Stimulated activated effector memory CD8-positive, alpha-beta T cell treated with anti-CD3 and anti-CD28 coated beads, Interleukin-12 subunit alpha, Interleukin-12 subunit beta, amount 100 ng/mL, for 72 hours (primary cell): ENCODE data around the gene PGF.

Experiments
- ATAC-seq: fragments of 150-1000 bp; cut with Tn5 transposase; 2 replicates; pipeline ENCODE4 v1.10.0; 2021
- DNase-seq, 2 donors: peaks; one replicate each; pipeline ENCODE4 v3.0.0; 2021 to 2022; ENCODE audit warnings: low spot score in 2 of 2
- H3K27ac Mint-ChIP-seq: one replicate; pipeline ENCODE4 v1.8.0; 2022; ENCODE audit warnings: mild to moderate bottlenecking, mixed read lengths
- H3K36me3 Mint-ChIP-seq: one replicate; pipeline ENCODE4 v1.8.0; 2022; ENCODE audit warnings: mild to moderate bottlenecking, mixed read lengths
- H3K4me1 Mint-ChIP-seq: one replicate; pipeline ENCODE4 v1.8.0; 2022; ENCODE audit warnings: mixed read lengths
- H3K4me3 Mint-ChIP-seq: one replicate; pipeline ENCODE4 v1.8.0; 2022; ENCODE audit warnings: mild to moderate bottlenecking, mixed read lengths
- H3K9me3 Mint-ChIP-seq: one replicate; pipeline ENCODE4 v1.8.0; 2022; ENCODE audit warnings: mixed read lengths

The PGF gene

GRCh38 chr14:74912801-74913200 lies 42.6 kb downstream of the PGF start:
- DNase-seq (no peak), ATAC-seq (no peak)
- Mint-ChIP-seq H3K9me3 (no peaks in the 10 kb centered on the region), H3K4me1 (no peaks in the 10 kb centered on the region), H3K4me3 (no peak overlapping the region), H3K36me3 (no peaks in the 10 kb centered on the region), H3K27ac (peak overlapping the region; percentile 43)

GRCh38 chr14:74912111-74912510 lies 43.3 kb downstream of the PGF start:
- ATAC-seq (no peak), DNase-seq (no peak)
- H3K4me3 Mint-ChIP-seq, result no peak overlapping the region
- no peaks in the 10 kb centered on the region for H3K9me3 Mint-ChIP-seq
- H3K4me1 Mint-ChIP-seq, result no peaks in the 10 kb centered on the region
- H3K36me3 Mint-ChIP-seq, result peaks cover under 1% of the 10 kb centered on the region
- H3K27ac Mint-ChIP-seq, result peak overlapping the region; percentile 43

GRCh38 chr14:74911704-74912103 lies 43.7 kb downstream of the PGF start:
- ATAC-seq, result no peak
- Mint-ChIP-seq H3K4me1 (no peaks in the 10 kb centered on the region), H3K9me3 (no peaks in the 10 kb centered on the region), H3K27ac (peak overlapping the region; percentile 43), H3K4me3 (no peak overlapping the region), H3K36me3 (peaks cover 5% of the 10 kb centered on the region)
- no peak for DNase-seq

- H3K27ac Mint-ChIP-seq, result no peak overlapping the region
- no peaks in the 10 kb centered on the region for H3K9me3 Mint-ChIP-seq
- ATAC-seq, result no peak
- no peak for DNase-seq
- no peaks in the 10 kb centered on the region for H3K4me1 Mint-ChIP-seq
- no peak overlapping the region for H3K4me3 Mint-ChIP-seq
- H3K36me3 Mint-ChIP-seq, result peaks cover 6% of the 10 kb centered on the region
Measured at GRCh38 chr14:74911221-74911620, 44.2 kb downstream of the PGF start.

- H3K36me3 Mint-ChIP-seq, result peaks cover 9% of the 10 kb centered on the region
- H3K9me3 Mint-ChIP-seq, result no peaks in the 10 kb centered on the region
- H3K4me3 Mint-ChIP-seq, result no peak overlapping the region
- ATAC-seq, result no peak
- no peak for DNase-seq
- no peaks in the 10 kb centered on the region for H3K4me1 Mint-ChIP-seq
- H3K27ac Mint-ChIP-seq, result no peak overlapping the region
Measured at GRCh38 chr14:74910556-74910955, 44.8 kb downstream of the PGF start.

- Mint-ChIP-seq H3K9me3 (no peaks in the 10 kb centered on the region), H3K27ac (peak overlapping the region; percentile 64), H3K36me3 (peaks cover 15% of the 10 kb centered on the region), H3K4me3 (no peak overlapping the region), H3K4me1 (no peaks in the 10 kb centered on the region)
- ATAC-seq (no peak), DNase-seq (no peak)
Measured at GRCh38 chr14:74909911-74910310, 45.5 kb downstream of the PGF start.

- Mint-ChIP-seq H3K36me3 (peaks cover 19% of the 10 kb centered on the region), H3K4me3 (no peak overlapping the region), H3K9me3 (no peaks in the 10 kb centered on the region), H3K27ac (peak overlapping the region; percentile 64), H3K4me1 (no peaks in the 10 kb centered on the region)
- ATAC-seq (no peak), DNase-seq (no peak)
Measured at GRCh38 chr14:74909501-74909900, 45.9 kb downstream of the PGF start.

- H3K4me1 Mint-ChIP-seq, result no peaks in the 10 kb centered on the region
- H3K27ac Mint-ChIP-seq, result no peak overlapping the region
- H3K36me3 Mint-ChIP-seq, result peaks cover 22% of the 10 kb centered on the region
- no peaks in the 10 kb centered on the region for H3K9me3 Mint-ChIP-seq
- ATAC-seq (no peak), DNase-seq (no peak)
- no peak overlapping the region for H3K4me3 Mint-ChIP-seq
Measured at GRCh38 chr14:74908861-74909341, 46.5 kb downstream of the PGF start.

GRCh38 chr14:74907744-74908143 lies 47.7 kb downstream of the PGF start:
- ATAC-seq (no peak), DNase-seq (no peak)
- H3K9me3 Mint-ChIP-seq, result no peaks in the 10 kb centered on the region
- H3K36me3 Mint-ChIP-seq, result peaks cover 28% of the 10 kb centered on the region
- H3K4me3 Mint-ChIP-seq, result no peak overlapping the region
- peak overlapping the region; percentile 34 for H3K27ac Mint-ChIP-seq
- no peaks in the 10 kb centered on the region for H3K4me1 Mint-ChIP-seq

GRCh38 chr14:74906925-74907521 lies 48.4 kb downstream of the PGF start:
- H3K27ac Mint-ChIP-seq, result peak overlapping the region; percentile 34

GRCh38 chr14:74905595-74906142 lies 49.7 kb downstream of the PGF start:
- Mint-ChIP-seq H3K4me1 (no peaks in the 10 kb centered on the region), H3K9me3 (no peaks in the 10 kb centered on the region), H3K36me3 (peaks cover 49% of the 10 kb centered on the region), H3K27ac (peak overlapping the region; percentile 43), H3K4me3 (no peak overlapping the region)
- ATAC-seq, result peak; percentile 67
- peak; percentile 77 to 86 for DNase-seq

More at GRCh38 chr14:74906925-74907521, 48.4 kb downstream of the PGF start:
- H3K4me3 Mint-ChIP-seq, result no peak overlapping the region
- DNase-seq, result no peak
- H3K36me3 Mint-ChIP-seq, result peaks cover 36% of the 10 kb centered on the region
- ATAC-seq, result no peak
- H3K4me1 Mint-ChIP-seq, result no peaks in the 10 kb centered on the region
- H3K9me3 Mint-ChIP-seq, result no peaks in the 10 kb centered on the region

- no peak for ATAC-seq
- Mint-ChIP-seq H3K4me3 (no peak overlapping the region), H3K9me3 (no peaks in the 10 kb centered on the region), H3K27ac (peak overlapping the region; percentile 81), H3K4me1 (no peaks in the 10 kb centered on the region), H3K36me3 (peaks cover 57% of the 10 kb centered on the region)
- no peak for DNase-seq
Measured at GRCh38 chr14:74904635-74905503, 50.5 kb downstream of the PGF start.

GRCh38 chr14:74902941-74903705 lies 52.3 kb downstream of the PGF start:
- Mint-ChIP-seq H3K4me3 (no peak overlapping the region), H3K27ac (peak overlapping the region; percentile 65), H3K9me3 (no peaks in the 10 kb centered on the region), H3K36me3 (peaks cover 75% of the 10 kb centered on the region), H3K4me1 (no peaks in the 10 kb centered on the region)
- DNase-seq, result no peak
- ATAC-seq, result no peak

- Mint-ChIP-seq H3K27ac (peak overlapping the region; percentile 90), H3K4me1 (peaks cover 5% of the 10 kb centered on the region), H3K36me3 (peaks cover 97% of the 10 kb centered on the region)
Measured at GRCh38 chr14:74898694-74899093, 56.7 kb downstream of the PGF start.

GRCh38 chr14:74898083-74898482 lies 57.3 kb downstream of the PGF start:
- no peak overlapping the region for H3K27ac Mint-ChIP-seq

More at GRCh38 chr14:74898694-74899093, 56.7 kb downstream of the PGF start:
- DNase-seq (no peak), ATAC-seq (no peak)
- Mint-ChIP-seq H3K4me3 (no peak overlapping the region), H3K9me3 (no peaks in the 10 kb centered on the region)

More at GRCh38 chr14:74898083-74898482, 57.3 kb downstream of the PGF start:
- Mint-ChIP-seq H3K9me3 (no peaks in the 10 kb centered on the region), H3K4me1 (peaks cover 5% of the 10 kb centered on the region), H3K4me3 (no peak overlapping the region), H3K36me3 (peaks cover 100% of the 10 kb centered on the region)
- DNase-seq, result no peak
- ATAC-seq, result no peak
